CD4-positive, alpha-beta T cell treated with Interleukin-6 at 100 ng/mL for 8 hours (primary cell): Measurements from ENCODE around the gene OBP2A.
"Not testable (repeated sequence)": the region's sequence is repeated elsewhere in the genome, so short reads cannot be mapped to it uniquely, and the experiment has no call there.

Experiments used
- DNase-seq: peaks from one replicate; pipeline ENCODE4 v3.0.0-alpha.2; 2020; ENCODE audit warnings: mixed read lengths, low spot score

OBP2A gene, protein sequence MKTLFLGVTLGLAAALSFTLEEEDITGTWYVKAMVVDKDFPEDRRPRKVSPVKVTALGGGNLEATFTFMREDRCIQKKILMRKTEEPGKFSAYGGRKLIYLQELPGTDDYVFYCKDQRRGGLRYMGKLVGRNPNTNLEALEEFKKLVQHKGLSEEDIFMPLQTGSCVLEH

DNA sequence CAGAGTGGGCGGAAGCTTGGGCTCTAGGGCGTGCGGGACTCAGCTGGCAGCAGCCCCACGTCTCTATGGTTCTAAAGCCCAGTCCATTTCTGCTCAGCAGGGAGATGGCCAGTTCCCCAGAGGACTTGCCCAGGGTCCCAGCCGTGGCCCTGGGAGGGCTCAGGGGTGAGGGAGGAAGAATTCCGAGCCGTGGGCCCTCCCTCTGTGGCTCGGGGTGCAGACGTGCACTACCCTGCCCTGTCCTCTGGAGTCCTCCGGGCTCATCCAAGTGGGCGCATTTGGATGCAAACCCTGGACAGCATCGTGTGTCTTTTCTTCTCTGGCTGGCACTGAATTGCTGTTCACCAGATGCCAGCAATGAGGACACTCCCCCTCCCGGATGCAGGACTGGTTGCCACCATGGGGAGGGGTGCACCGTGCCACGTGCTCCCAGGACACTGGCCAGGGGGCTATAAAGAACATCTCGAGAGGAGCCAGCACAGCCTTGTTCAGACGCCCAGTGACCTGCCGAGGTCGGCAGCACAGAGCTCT, at the start of gene OBP2A:
OBP2A (plus strand) TSS at position 481 of the 531 bp plus-strand sequence. CDS start 55 bp downstream, outside the sequence.
- not testable (repeated sequence) for DNase-seq

DNA sequence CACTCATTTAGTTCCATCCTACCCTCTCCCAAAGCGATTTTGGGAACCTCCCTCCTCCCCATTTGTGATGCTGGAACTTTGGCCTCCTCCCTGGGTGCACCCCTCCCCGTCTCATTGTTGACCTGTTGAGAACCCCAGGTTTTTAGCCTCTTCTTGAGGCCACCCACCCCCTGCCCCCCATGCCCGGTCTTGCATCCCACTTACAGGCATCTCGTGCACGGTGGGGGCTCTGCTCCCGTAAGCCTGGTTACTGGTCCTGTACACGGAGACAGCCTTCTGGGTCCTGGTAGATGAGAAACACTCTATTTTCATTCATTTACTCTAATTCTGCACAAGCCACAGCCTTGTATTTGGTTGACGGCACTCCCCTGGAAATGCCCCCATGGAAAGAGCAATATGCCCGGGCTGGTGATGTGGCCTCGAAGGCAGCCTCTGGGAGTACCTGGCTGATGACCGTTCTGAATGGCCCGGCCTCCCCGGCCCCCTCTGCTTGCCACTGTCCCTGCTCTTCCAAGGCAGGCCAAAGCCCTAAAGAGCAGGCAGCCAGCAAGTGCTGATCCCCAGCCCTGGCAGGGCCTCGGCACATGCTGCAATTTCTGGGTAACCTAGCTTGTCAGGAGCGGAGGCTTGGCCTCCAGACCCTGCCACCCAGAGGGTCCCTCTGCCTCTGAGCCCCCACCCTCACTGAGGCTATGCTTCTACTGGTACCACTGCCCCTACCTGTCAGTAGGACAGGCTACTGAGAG, 47.4 kb upstream of the OBP2A start:
- no peak for DNase-seq

DNA sequence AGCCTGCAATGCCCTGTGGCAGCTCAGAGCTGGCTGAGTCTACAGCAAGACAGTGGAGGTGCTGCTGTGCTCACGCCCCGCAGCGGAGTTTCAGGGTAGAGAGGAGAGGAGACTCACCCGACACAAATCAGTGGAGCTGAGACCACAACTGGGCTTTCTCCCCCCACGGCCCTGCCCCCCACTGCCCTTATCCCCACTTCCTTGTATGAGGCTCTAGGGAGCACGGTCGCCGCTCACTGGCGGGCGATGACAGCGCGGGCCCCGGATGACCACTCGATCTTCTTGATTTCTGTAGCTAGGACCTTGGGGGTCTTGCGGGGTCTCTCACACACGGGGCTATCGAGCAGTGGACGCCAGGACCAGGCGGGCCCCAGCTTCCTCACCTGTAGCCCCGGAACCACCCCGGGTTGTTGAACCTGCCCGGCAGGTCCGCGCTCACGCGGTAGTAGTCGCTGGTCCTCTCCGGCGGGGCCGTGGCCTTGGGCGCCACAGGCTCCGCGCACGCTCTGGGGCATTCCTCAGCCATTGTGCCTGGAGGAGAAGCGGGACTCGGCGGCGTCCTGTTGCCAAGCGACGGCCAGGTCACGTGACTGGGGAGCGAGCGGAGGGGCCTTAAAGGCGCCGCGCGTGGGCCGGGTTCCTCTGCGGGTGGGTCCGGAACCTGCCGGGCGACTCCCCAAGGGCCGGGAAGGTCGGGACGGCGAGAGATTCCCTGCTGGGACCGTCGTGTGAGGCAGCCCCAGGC, 46.4 kb upstream of the OBP2A start:
- peak; percentile 87 for DNase-seq

DNA sequence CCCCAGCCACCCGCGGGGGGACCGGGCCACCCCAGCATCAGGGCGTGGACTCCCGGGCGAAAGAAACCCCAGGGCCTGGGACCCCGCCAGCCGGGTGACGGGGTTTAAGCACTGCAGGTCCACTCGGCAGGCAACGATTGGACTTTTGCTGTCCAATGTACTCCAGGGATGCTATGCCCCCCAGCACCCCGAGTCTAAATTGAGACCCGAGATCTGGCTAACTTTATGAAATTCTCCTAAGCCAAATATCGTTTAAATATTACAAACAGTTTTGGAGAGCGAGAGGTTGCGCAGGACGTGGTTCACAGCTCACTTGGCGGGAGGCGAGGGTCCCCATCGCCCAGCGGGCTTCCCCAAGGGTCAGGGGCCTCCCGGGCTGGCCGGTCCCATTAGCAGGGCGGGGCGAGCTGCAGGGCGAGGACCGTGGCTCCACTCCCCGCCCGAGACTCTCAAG, 45.8 kb upstream of the OBP2A start:
- DNase-seq: no peak

DNA sequence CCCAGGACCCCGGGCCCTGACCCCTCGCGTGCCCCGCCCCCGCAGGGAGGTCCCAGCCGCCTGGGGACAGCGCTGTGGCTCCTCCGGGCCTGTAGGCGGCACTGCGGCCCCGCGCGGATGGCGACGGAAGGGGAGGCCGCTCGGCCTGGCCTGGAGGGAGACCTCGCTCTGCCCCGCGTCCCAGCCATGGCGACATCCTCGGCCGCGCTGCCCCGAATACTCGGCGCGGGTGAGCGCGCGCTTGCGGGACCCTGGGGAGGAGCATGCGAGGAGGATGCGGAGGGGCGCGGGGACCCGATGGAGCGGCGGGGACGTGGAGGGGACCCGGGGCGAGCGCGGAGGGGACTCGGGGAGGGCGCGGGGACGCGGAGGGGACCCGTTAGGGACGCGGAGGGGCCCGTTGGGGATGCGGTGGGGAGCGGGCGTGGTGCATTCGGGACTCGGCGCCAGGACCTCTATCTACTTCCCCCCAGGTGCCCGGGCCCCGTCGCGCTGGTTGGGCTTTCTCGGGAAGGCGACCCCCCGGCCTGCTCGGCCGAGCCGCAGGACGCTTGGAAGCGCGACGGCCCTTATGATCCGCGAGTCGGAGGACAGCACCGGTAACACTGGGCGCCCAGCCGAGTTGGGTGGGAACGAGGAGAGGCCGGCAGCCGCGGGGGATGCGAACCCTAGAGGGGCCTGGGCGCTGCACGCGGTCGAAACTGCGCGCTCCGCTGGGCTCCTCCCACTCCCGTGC, 45.2 kb upstream of the OBP2A start, which contains the start of gene MRPS2:
MRPS2 (plus strand) TSS at position 158 of the 736 bp plus-strand sequence; CDS start at position 187, 29 bp downstream.
- peak; percentile 83 for DNase-seq

DNA sequence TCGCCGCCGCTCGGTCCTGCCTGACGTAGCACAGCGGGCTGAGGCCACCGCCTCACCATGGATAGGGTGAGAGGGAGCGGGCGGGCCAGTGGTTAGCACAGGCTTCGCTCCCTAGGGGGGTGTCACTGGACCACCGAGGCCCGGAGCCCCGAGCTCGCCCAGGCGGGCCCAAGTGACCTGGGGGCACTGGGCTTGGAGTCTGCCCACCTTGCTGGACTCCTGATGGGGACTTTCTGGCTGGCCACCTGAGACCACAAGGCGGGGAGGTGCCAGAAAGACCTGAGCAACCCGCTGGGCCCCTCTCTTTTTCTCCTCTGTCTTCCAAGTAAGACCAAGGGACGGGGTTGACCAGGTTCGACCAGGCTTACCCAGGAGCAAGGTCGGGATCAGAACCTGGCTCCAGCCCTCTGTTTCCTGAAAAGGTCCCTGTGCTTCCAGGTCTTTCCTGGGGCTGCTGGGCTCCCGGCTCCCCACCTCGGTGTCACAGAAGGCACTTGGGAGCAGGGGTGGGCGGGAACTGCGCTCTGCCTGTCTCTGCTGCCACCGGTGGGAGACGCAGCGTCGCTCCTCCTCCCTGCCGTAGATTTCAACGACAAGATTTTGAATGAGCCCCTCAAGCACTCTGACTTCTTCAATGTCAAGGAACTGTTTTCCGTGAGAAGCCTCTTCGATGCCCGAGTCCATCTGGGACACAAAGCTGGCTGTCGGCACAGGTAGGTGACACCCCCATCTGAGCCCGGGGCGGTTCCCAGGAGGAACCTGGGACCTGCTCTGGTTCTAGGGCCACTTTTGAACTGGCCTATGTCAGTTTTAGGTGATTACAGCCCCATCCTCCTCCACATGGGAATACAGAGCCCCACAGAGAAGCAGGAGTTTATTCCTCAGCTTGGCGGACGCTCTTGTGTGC, 44.4 kb upstream of the OBP2A start:
- DNase-seq: peak; percentile 17

DNA sequence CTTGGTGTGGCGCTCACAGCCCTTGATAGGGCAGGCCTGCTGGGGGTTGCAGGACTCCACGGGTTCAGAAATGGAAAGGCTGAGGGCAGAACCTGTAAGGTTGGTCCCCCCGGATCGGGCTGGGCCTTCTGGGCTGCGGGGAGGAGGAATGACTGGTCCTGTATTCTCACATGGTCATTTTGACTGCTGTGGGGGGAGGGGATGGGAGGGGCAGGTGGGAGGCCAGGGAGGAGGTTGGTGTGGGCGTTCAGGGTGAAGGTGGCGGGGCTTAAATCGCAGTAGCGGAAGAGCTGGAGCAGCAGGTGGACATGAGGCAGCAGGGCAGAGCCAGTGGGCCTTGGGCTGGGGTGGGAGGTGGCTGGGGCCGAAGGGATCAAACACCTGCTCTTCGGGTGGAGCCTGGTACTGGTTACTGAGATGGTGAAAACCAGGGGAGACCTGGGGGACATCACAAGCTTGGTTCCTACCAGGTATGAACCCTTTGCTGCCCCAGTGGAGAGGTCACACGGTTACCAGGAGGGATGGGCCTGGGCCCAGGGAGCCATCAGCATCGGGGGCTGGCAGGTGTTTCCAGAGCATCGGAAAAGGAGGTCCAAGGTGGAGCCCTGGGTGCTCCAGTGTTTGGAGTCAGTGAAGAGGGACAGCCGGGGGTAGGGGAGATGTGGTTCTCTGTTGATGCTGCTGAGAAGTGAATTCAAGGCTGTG, 43.6 kb upstream of the OBP2A start:
- DNase-seq: no peak

DNA sequence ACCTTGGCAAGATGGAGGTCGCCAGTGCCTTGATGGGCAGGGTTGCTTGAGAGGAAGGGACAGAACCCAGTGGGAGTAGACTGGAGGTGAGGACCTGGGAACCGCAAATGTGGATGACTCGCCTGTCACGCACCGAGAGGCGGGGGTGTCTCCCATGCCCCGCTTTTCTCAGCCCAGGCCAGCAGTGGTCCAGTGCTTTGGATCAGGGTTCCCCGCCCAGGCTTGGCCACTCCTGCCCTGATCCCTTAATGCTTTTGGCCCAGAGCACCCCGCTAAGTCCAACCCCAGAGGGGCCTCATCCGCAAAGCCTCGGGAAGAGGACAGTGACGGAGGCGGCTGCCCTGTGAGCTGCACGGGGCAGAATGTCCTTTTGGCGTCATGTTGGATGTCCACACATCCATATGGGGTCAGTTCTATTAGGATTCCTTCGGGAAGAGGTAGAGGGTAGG, 43.0 kb upstream of the OBP2A start:
- no peak for DNase-seq

DNA sequence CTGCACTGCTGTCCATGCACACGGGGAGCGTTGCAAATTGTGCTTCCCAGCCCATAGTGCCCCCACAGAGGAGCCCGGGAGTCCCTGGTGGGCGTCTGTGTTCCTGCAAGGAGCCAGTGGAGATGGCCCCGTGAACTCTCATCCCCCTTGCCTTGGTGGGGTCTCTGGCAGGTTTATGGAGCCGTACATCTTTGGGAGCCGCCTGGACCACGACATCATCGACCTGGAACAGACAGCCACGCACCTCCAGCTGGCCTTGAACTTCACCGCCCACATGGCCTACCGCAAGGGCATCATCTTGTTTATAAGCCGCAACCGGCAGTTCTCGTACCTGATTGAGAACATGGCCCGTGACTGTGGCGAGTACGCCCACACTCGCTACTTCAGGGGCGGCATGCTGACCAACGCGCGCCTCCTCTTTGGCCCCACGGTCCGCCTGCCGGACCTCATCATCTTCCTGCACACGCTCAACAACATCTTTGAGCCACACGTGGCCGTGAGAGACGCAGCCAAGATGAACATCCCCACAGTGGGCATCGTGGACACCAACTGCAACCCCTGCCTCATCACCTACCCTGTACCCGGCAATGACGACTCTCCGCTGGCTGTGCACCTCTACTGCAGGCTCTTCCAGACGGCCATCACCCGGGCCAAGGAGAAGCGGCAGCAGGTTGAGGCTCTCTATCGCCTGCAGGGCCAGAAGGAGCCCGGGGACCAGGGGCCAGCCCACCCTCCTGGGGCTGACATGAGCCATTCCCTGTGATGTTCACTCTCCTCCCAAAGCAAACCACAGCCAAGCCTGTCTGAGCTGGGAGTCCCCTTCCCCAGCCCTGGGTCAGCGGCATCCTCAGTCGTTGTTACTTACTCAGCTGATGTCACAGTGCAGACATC, 42.3 kb upstream of the OBP2A start:
- DNase-seq: no peak

DNA sequence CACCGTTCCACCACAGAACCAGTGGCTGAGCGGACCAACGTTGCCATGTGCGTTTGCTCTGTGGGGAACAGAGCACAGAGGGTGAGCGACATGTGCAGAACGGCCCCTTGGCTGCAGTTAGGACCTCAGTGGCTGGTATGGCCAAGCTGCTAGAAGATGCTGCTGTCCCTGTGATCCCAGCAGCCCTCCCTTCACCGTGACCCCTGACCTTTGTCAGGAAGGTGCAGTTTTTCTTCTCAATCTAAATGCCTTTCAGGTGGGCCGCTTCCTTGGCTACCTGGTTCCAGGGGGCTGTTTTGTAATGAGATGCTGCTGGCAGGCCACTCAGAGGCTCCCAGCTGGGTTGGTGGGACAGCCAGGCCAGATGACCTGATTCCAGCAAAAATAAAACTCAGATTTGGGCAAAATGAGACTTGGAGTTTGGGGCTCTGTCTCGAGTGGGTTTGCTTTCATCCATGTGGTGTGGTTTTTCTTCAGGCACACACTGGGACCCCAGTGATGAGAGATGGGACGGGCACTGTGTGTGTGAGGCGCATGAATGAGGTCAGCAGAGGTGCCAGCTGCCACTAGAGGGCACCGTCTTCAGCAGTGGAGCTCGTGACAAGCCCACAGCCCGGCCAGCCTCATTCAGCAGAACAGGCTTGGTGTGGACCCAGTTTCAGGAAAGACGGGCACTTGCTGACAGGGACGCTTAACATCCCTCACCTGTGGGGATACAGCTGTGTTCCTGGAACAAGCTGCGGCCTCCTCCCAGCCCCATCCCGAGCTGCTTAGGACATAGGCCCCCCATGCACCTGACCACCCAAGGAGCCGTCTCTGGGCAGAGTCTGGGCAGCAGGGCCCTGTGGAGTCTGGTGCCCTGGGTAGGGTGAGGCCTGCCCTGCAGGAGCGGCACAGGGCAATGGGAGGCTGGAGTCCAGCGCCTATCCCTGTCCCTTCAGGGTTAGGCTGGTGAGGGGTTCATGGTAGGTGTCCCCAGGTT, 41.4 kb upstream of the OBP2A start:
- DNase-seq: peak; percentile 50

DNA sequence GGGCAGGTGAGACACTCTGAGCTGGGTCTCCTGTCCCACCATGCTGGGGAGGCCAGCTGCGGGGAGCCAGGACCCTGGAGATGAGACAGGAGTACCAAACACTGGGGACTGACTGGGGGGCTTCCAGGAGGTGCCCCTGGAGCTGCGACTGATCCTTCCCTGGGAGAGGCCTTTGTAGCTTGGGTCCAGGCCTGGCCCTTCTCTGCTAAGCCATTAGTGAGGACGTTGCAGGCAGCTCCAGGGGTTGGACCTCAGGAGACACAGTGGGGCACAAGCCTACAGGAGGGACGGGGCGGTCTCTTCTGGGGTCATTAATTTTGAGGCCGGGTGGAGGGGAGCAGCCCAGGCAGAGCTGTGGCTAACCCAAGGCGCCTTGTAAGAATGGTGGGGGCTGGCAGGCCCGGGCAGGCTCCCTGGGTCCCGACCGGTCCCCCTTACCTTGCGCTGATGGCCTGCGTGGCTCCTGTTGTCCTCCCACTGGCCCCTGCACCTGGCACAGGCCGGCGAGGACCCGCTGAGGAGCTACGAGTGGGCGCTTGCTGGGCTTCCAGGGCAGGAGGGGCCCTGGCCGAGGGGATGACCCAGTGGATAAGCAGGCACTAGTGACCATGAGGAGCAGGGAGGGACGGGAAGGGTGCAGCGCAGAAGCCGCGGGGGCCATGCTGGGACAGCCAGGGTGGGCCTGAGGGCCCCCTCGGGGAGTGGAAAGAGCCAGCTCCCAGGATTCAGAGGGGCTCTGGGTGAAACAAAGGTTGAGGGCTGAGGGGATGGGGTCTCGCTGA, 40.3 kb upstream of the OBP2A start:
- no peak for DNase-seq

DNA sequence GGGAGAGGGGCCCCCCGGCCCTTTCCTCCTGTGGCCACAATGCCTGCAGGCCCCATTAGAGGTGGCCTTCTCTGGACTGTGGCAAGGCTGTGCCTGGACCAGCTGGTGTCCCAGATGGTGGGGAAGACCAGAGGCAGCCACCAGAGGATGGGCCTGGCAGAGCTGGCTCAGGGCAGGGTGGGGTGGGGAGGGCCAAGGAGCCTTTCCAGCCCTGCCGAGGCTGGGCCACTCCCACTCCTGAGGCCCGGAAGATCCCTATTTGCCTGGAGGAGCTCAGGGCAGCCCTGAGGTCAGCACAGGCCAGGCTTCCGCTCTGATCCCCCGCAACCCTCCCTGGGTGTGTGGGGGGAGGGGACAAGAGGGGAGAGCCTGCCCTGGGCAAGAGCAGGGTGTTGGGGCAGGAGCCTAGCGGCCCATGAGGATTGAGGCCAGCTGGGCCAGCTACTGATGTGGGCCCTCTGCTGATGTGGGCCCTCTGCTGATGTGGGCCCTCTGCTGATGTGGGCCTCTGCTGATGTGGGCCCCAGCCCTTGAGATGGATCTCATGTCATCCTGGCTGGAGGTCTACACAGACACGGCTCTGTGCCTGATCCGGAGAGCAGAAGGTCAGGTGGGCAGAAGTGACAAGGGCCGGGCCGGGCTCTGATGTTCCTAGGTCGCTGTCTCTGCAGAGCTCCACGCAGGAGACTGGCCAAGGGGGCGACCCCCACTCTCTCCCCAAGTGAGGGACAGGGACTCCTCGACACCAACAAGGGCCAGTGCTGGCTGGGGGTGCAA, 39.4 kb upstream of the OBP2A start:
- no peak for DNase-seq

DNA sequence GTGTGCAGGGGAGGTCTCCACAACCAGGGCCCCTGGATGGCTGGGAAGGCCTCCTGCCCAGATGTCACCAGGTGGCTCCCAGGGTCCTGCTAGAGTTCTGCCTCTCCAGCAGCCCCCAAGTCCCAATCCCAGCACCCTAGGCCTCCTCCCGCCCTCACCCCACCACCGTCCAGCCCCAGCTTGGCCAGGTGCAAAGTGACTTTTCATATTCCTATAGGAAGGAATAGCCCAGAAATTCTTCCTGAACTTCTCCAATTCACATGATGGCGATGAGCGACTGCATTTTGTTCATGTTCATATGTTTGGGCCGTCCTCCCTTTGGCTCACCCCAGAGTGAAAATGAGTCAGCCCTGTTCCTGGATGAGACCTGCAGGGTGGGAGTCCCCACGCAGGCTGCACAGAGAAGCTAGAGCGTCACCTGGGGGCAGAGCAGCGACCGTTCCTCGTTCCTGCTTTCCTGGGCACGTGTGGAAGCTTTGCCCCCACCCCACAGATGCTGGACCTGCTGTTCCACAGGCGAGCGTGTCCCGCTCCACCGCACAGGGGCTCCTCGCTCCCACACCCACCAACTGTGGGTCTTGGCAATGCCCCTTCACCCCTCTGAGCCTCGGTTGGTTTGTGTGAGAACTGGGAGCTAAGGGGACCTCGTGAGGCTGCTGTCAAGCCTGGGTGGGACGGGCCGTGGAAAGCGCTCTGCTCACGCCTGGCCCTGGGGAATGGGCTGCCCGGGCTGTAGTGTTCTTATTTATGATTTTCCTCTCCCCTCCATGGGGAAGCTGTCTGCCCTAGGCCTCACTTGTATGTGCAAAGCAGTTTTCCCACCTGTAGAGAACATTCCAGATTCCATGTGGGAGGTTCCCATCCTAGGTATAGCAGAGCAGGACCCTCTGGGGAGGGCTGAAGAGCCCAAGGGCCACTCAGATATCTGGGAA, 38.6 kb upstream of the OBP2A start:
- DNase-seq: no peak

DNA sequence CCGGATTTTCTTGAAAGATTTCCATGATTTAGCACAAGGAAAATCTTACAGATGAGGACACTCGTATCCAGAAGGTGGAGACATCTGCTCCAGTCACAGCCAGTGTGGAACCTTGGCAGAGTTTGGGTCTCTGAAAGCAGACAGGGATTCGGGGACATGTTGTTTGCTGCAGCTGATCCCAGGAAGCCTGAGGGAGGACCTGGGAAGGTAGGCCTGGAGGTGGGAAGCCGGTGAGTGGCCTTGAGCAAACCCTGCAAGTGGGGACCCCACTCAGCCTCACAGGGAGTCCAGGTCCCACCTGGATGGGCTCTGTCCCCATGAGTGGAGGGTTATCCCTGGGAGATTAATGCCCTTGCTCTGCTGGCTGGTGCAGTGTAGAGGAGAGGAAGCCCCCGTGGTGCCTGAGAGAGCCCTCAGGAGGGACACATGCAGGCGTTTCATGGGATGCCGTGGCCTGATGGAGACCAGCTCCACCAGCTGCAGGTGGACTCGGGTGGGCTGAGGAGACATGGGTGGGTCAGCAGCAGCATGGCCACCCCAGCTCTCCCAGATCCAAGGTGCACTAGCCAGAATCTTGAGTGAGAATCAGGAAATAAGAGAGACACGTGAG, 37.6 kb upstream of the OBP2A start:
- no peak for DNase-seq

DNA sequence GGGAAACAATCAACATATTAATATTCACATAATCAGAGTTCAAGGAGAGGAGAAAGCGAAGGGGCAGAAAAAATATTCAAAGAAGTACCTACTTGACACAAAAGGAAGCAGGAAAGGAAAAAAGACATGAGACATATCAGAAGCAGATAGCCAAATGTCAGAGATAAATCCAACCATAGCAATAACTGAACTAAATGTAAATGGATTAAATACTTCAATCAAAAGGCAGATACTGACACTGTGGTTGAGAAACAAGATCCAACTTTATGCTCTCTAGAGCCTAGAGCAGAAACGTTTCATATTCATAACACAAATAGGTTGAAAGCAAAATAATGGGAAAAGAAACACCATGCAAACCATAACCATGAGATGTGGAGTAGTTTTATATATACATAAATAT, 36.5 kb upstream of the OBP2A start:
- no peak for DNase-seq
